Heart right ventricle (tissue), 16 donors: ENCODE results near the gene WDR35. TPM values are rescaled to one million over a fixed set of nuclear protein-coding genes. Genes with fewer than 3 reads are reported as not detected.
A peak's percentile ranks its signal among the peaks of the same experiment; 100 is the strongest.

Experiments
- ATAC-seq, 8 donors: fragments of 200-7000 bp; cut with Tn5 transposase; one replicate each; pipeline ENCODE4 v1.9.1; 2020; ENCODE audit warnings: mild to moderate bottlenecking in 8 of 8, moderate library complexity in 8 of 8, moderate number of reproducible peaks in 1 of 8
- DNase-seq, 2 donors: peaks; one replicate each; pipeline ENCODE4 v3.0.0-alpha.2; 2020
- H3K27ac ChIP-seq, 10 donors: fragments of 200-600 bp; sonication (generic) in 2 of 10; one replicate each; pipeline versions ENCODE4 v1.5.0 to v1.8.0; 2020 to 2022; ENCODE audit warnings: mild to moderate bottlenecking in 3 of 10
- H3K27me3 ChIP-seq, 7 donors: fragments of 200-600 bp; one replicate each; pipeline ENCODE4 v1.8.0; 2021 to 2022; ENCODE audit warnings: mild to moderate bottlenecking in 2 of 7
- H3K36me3 ChIP-seq, 9 donors: fragments of 200-600 bp; sonication (generic) in 1 of 9; one replicate each; pipeline versions ENCODE4 v1.5.0 to v1.8.0; 2020 to 2022; ENCODE audit warnings: mild to moderate bottlenecking in 2 of 9
- H3K4me1 ChIP-seq, 9 donors: fragments of 200-600 bp; sonication (generic) in 1 of 9; one replicate each; pipeline versions ENCODE4 v1.5.0 to v1.8.0; 2020 to 2022; ENCODE audit warnings: mild to moderate bottlenecking in 4 of 9
- H3K4me3 ChIP-seq, 10 donors: fragments of 200-600 bp; sonication (generic) in 2 of 10; one replicate each; pipeline versions ENCODE4 v1.5.0 to v1.8.0; 2020 to 2022; ENCODE audit warnings: mild to moderate bottlenecking in 7 of 10, moderate library complexity in 2 of 10
- H3K9me3 ChIP-seq, 11 donors: fragments of 200-600 bp in 10 of 11; sonication (generic) in 2 of 11; one replicate each; pipeline versions ENCODE4 v1.5.0 to v1.8.0; 2013 to 2022; ENCODE audit warnings: mild to moderate bottlenecking in 2 of 11, control low read depth in 1 of 11, moderate library complexity in 1 of 11
- WGBS, 2 donors: extraction: QIAGEN DNeasy Blood & Tissue Kit; methylation state at CpG; one replicate each; pipeline ENCODE4 v1.1.7; 2013; ENCODE audit warnings: inconsistent platforms in 1 of 2; 5-methylcytosine and 5-hydroxymethylcytosine counted together
- intact Hi-C, 10 donors: fragments of 100-400 bp; cut with DNase I; formaldehyde crosslinking; loops; one replicate each; pipeline versions ENCODE4 v1.11.1 to v1.14.2; 2022
- polyA plus RNA-seq, 2 donors: library from polyadenylated mRNA; stranded (reverse); fragments of 200-250 nt; gene quantifications; one replicate each; pipeline ENCODE4 v1.2.3, GENCODE V29; 2013
- total RNA-seq, 10 donors: library from RNA; stranded (reverse); fragmentation: NEBNext Ultra II Directional in 3 of 10; extraction: Animal tissue kit (Norgen Biotek cat#: 25700) in 3 of 10; gene quantifications; one replicate each; pipeline versions ENCODE4 v1.2.1 to v1.2.4, GENCODE V29; 2021 to 2023
- TF ChIP-seq, protein P1 (sequence below), 9 donors: fragments of 200-600 bp; sonication (generic) in 2 of 9; IDR thresholded peaks; one replicate each; pipeline versions ENCODE4 v1.5.0 to v1.8.0; 2021 to 2022; ENCODE audit warnings: antibody characterized with exemption in 9 of 9, mild to moderate bottlenecking in 5 of 9, moderate library complexity in 1 of 9
- donor health status: Arrhythmogenic right ventricular cardiomyopathy.
- donor health status: ischemic (EF 13 %, LVEDD 7.1; RV severe dilation, severe dysfunction).
- donor health status: healthy with polysubstance abuse.
- donor health status: DM: no; HTN: yes; CAD: no.
- donor health status: DM: no; HTN: no; CAD: no.
- donor health status: ischemic (EF 25% LVEDD 6.9; RV normal size, moderate dysfunction).
- donor health status: ischemic (EF 25% LVEDD 5.7; RV mildly dilated, moderate dysfunction).
- donor health status: healthy.
- donor health status: DM: yes; HTN: yes; CAD: no.
- donor health status: Ischemic cardiomyopathy.
- donor health status: ischemic (EF 35%, LVEDD 5.7; RV mildly dilated, moderate dysfunction).
- donor health status: nonischemic (EF 11% LVEDD 7.7; RV severe dilation, severe dysfunction).
- donor health status: DM: yes; HTN: yes; CAD: no.
- donor health status: PGD.
- donor health status: ischemic (EF 29% LVEDD 5.4; RV normal size, mild dysfunction).
- donor health status: nonischemic (EF 23%, LVEDD 6.1; RV moderate dilation, normal function).

WDR35 gene
- total and polyA plus RNA-seq, 12 donors, result 2.3 to 8.3 (median 5.4) TPM

DNA sequence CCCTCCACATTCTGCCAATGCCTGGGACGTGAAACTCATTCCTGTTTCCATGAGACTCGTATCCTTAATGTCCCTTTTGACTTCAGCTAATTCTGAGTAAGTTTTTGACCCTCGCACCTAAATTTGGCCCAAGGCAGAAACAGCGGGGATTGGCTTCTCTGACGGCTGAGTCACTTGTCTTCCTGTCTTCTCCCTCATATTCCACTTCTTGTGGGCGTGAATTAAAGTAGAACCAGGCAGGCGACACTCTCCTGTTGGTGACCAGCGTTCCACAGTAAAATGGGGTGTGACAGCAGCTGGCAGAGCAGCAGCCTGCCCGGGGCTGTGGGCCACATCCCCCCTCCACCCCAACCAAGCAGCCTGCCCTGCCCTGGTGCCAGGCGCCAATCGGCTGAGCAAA lies 103.6 kb downstream of the WDR35 start:
- peaks cover 0 to 14% (median 0%) of the 10 kb centered on the region in 9 donors for H3K4me1 ChIP-seq
- H3K27me3 ChIP-seq, result no peaks in the 10 kb centered on the region
- peak in 1 of 8 donors; percentile 10 for ATAC-seq
- DNase-seq, result no peak
- H3K9me3 ChIP-seq, result no peaks in the 10 kb centered on the region
- H3K4me3 ChIP-seq, result no peak overlapping the region
- no peak overlapping the region for H3K27ac ChIP-seq
- no peaks in the 10 kb centered on the region for H3K36me3 ChIP-seq
- 65 to 92% methylated on average over 11 of the region's 11 CpGs for WGBS, 2 donors
- intact Hi-C loops, result no loop called here
- TF ChIP-seq, protein P1, sequence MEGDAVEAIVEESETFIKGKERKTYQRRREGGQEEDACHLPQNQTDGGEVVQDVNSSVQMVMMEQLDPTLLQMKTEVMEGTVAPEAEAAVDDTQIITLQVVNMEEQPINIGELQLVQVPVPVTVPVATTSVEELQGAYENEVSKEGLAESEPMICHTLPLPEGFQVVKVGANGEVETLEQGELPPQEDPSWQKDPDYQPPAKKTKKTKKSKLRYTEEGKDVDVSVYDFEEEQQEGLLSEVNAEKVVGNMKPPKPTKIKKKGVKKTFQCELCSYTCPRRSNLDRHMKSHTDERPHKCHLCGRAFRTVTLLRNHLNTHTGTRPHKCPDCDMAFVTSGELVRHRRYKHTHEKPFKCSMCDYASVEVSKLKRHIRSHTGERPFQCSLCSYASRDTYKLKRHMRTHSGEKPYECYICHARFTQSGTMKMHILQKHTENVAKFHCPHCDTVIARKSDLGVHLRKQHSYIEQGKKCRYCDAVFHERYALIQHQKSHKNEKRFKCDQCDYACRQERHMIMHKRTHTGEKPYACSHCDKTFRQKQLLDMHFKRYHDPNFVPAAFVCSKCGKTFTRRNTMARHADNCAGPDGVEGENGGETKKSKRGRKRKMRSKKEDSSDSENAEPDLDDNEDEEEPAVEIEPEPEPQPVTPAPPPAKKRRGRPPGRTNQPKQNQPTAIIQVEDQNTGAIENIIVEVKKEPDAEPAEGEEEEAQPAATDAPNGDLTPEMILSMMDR (IDR thresholded peaks at IDR 0.05), result no peak

DNA sequence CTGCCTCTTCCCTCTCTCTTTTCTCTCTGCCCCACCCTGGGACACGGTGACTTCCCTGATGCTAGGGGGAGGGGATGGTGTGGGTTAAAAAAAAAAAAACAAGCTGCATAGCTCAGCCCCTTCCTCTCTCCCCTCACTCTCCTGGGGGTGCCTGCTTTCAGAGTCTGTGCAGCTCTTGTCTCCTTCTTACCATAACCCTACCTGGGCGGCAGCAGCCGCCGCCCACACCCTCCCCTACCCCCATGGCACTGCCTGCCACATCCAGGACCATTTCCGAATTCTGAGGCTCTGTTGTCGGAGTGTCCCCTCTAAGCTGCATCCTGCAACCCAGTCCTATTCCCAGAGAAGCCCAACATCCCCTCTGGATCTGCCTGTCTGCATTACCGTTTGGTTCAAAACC lies 104.1 kb downstream of the WDR35 start:
- Histone ChIP-seq H3K27ac (no peak overlapping the region), H3K27me3 (no peaks in the 10 kb centered on the region), H3K36me3 (no peaks in the 10 kb centered on the region), H3K9me3 (no peaks in the 10 kb centered on the region), H3K4me1 (peaks cover 0 to 14% (median 0%) of the 10 kb centered on the region in 9 donors), H3K4me3 (no peak overlapping the region)
- no peak for DNase-seq
- WGBS, 2 donors, result 66 to 73% methylated on average over 7 of the region's 7 CpGs
- ATAC-seq, result no peak
- intact Hi-C loops, result no loop called here
- TF ChIP-seq, protein P1 (IDR thresholded peaks at IDR 0.05), result no peak

DNA sequence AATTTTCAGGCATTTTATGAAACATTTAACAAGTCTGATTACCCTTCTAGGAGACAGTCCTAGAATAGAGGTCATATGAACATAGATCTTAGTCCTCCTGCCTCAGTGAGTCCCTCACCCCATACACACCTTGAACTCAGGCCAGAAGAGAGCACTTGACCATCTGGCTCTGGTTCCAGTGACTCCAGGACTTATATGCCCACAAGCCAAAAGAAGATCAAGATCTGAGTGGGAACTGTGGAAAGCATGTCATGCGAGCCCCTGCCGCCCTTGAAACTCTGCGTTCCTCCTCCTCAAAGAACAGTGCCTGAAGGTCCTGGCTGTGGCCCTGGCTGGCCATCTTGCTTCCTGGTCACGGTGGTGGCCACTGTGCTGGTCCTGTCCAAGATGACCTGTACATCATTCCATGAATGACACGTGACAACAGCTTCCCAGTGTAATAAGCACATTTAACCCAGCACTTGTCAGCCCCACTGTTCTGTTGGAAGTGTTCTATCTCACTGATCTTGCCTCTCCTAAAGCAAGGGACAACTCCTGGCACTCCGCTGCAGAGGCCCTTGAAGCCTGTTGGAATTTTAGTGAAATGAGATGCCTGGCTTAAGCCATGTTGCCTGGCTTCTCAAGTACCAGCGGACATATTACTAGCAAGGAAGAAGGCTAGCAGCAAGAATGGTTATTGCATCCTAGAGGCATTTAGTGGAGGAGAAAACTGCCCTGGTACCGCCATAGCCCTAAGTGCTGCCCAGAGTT lies 105.8 kb downstream of the WDR35 start:
- Histone ChIP-seq H3K4me3 (no peak overlapping the region), H3K4me1 (peaks cover 0 to 5% (median 0%) of the 10 kb centered on the region in 9 donors), H3K36me3 (no peaks in the 10 kb centered on the region), H3K27me3 (no peaks in the 10 kb centered on the region), H3K9me3 (no peaks in the 10 kb centered on the region), H3K27ac (no peak overlapping the region)
- ATAC-seq, result no peak
- no peak for DNase-seq
- 91 to 98% methylated on average over 8 of the region's 8 CpGs for WGBS, 2 donors
- TF ChIP-seq, protein P1 (IDR thresholded peaks at IDR 0.05), result no peak
- intact Hi-C loops, result no loop called here

DNA sequence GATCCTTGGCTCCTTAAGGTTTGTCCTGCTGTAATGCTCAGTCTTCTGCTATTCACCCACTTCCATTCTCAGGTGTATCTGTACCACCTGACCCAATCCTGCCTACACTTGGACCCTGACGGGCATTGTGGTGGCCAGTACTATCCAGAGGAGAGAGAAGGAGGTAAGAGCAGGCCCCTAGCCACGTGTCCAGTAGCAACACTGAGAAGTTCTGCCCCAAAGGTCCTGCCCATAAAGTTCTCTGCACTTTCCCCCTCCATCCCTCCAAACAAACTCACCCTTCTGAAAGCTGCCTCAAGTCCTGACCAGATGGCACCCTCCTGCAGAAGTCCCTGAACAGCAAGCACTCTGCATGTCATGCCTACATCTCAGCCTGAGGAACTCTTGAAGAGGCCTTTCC lies 106.4 kb downstream of the WDR35 start:
- H3K27ac ChIP-seq, result no peak overlapping the region
- no peaks in the 10 kb centered on the region for H3K36me3 ChIP-seq
- H3K27me3 ChIP-seq, result no peaks in the 10 kb centered on the region
- H3K4me3 ChIP-seq, result no peak overlapping the region
- DNase-seq, result no peak
- intact Hi-C loops, result no loop called here
- no peak for ATAC-seq
- no peaks in the 10 kb centered on the region for H3K9me3 ChIP-seq
- WGBS, 2 donors, result 46 to 47% methylated on average over 2 of the region's 2 CpGs
- H3K4me1 ChIP-seq, result no peaks in the 10 kb centered on the region
- TF ChIP-seq, protein P1 (IDR thresholded peaks at IDR 0.05), result no peak
